SK-N-SH (cell line): ENCODE results near the gene HACD4. TPM values are rescaled to one million over a fixed set of nuclear protein-coding genes. Genes with fewer than 3 reads are reported as not detected.

Experiments used
- CTCF ChIA-PET: fragments of 300-600, 350-600 bp; formaldehyde crosslinking; extraction: SDS; loops from one replicate; lab custom pipeline; 2021; lab: Yijun Ruan, JAX
- POLR2A ChIA-PET: fragments of 350-600 bp; sonication (Branson Sonifier 250); formaldehyde crosslinking; extraction: SDS; loops from one replicate; lab custom pipeline; 2020; ENCODE audit warnings: antibody characterized with exemption, inconsistent platforms; lab: Yijun Ruan, JAX
- DNase-seq: peaks from one replicate; pipeline ENCODE4 v3.0.0; 2012
- H2AFZ ChIP-seq: fragments of 200-600 bp; sonication (generic); 2 replicates; pipeline ENCODE4 v1.8.1; 2016; ENCODE audit warnings: antibody characterized with exemption, mild to moderate bottlenecking, low read depth
- H3F3A ChIP-seq: fragments of 200-600 bp; sonication (generic); replicated peaks from 2 replicates; pipeline ENCODE3; 2016; ENCODE audit warnings: antibody characterized with exemption, mild to moderate bottlenecking; ENCODE audit not compliant: insufficient read depth
- H3K27ac ChIP-seq, 2 experiments: fragments of 200-500 bp in 1 of 2; fragments of 200-600 bp in 1 of 2; sonication (Bioruptor generic) in 1 of 2; sonication (generic), shearing (Covaris generic) in 1 of 2; 2 replicates each; pipeline versions ENCODE4 v1.5.1 to v1.6.1; 2014 to 2016; ENCODE audit warnings: low read depth in 2 of 2, inconsistent platforms in 1 of 2, low read length in 1 of 2, mild to moderate bottlenecking in 1 of 2, mixed read lengths in 1 of 2
- H3K27me3 ChIP-seq: fragments of 200-600 bp; sonication (generic), shearing (Covaris generic); 2 replicates; pipeline ENCODE4 v1.6.1; 2016; ENCODE audit warnings: mixed run types; ENCODE audit not compliant: insufficient read depth
- H3K36me3 ChIP-seq, 2 experiments: fragments of 200-500 bp in 1 of 2; fragments of 200-600 bp in 1 of 2; sonication (Bioruptor generic) in 1 of 2; sonication (generic) in 1 of 2; replicated peaks in 1 of 2; 2 replicates each; pipeline versions ENCODE3 to v1.5.1; 2014 to 2016; ENCODE audit warnings: low read length in 1 of 2, mild to moderate bottlenecking in 1 of 2; ENCODE audit not compliant: insufficient read depth in 2 of 2, control insufficient read depth in 1 of 2
- H3K4me1 ChIP-seq, 2 experiments: fragments of 200-500 bp in 1 of 2; fragments of 200-600 bp in 1 of 2; sonication (Bioruptor generic) in 1 of 2; sonication (generic), shearing (Covaris generic) in 1 of 2; 2 replicates each; pipeline versions ENCODE4 v1.5.1 to v1.6.1; 2014 to 2016; ENCODE audit warnings: low read depth in 1 of 2, low read length in 1 of 2, mixed run types in 1 of 2; ENCODE audit not compliant: insufficient read depth in 2 of 2, control insufficient read depth in 1 of 2
- H3K4me2 ChIP-seq: fragments of 200-600 bp; sonication (generic), shearing (Covaris generic); 2 replicates; pipeline ENCODE4 v1.6.1; 2017; ENCODE audit warnings: mixed run types
- H3K4me3 ChIP-seq, 2 experiments: fragments of 200-500 bp in 1 of 2; fragments of 200-600 bp in 1 of 2; sonication (Bioruptor generic) in 1 of 2; sonication (generic), shearing (Covaris generic) in 1 of 2; 2 replicates each; pipeline versions ENCODE4 v1.5.1 to v1.8.1; 2014 to 2016; ENCODE audit warnings: low read depth in 2 of 2, inconsistent platforms in 1 of 2, low read length in 1 of 2, mild to moderate bottlenecking in 1 of 2, mixed read lengths in 1 of 2, moderate library complexity in 1 of 2
- H3K79me2 ChIP-seq: fragments of 200-600 bp; sonication (generic); 2 replicates; pipeline ENCODE4 v1.8.1; 2017; ENCODE audit warnings: mild to moderate bottlenecking; ENCODE audit not compliant: insufficient read depth
- H3K9ac ChIP-seq: fragments of 200-600 bp; sonication (generic); 2 replicates; pipeline ENCODE4 v1.6.1; 2017; ENCODE audit warnings: mixed run types
- H3K9me2 ChIP-seq: fragments of 200-600 bp; sonication (generic); 2 replicates; pipeline ENCODE4 v1.6.1; 2017; ENCODE audit warnings: mixed run types
- H3K9me3 ChIP-seq: fragments of 200-600 bp; sonication (generic); 2 replicates; pipeline ENCODE4 v1.6.1; 2017; ENCODE audit warnings: mixed run types, mild to moderate bottlenecking, moderate library complexity
- H4K20me1 ChIP-seq: fragments of 200-600 bp; sonication (generic); 2 replicates; pipeline ENCODE4 v1.6.1; 2017; ENCODE audit warnings: mild to moderate bottlenecking, mixed run types; ENCODE audit not compliant: insufficient read depth
- CHD2 ChIP-seq: fragments of 150-350 bp; IDR thresholded peaks from 2 replicates; pipeline ENCODE4 v1.6.1; 2018; ENCODE audit warnings: low read length; ENCODE audit not compliant: partially characterized antibody
- CTCF ChIP-seq: fragments of 200-600 bp; sonication (generic); IDR thresholded peaks from 2 replicates; pipeline ENCODE4 v1.6.1; 2017; ENCODE audit warnings: antibody characterized with exemption, mild to moderate bottlenecking, moderate library complexity
- EP300 ChIP-seq, 2 experiments: IDR thresholded peaks; 2 replicates each; pipeline versions ENCODE4 v1.4.0 to v1.6.1; 2012; ENCODE audit warnings: borderline replicate concordance in 1 of 2, low read depth in 1 of 2, low read length in 1 of 2
- FOSL2 ChIP-seq: IDR thresholded peaks from 2 replicates; pipeline ENCODE4 v1.4.0; 2012; ENCODE audit warnings: low read depth, mild to moderate bottlenecking, moderate library complexity, borderline replicate concordance
- FOXJ3 ChIP-seq: sonication (generic); formaldehyde crosslinking; IDR thresholded peaks from 2 replicates; pipeline ENCODE4 v1.5.1; 2020; ENCODE audit warnings: mild to moderate bottlenecking, missing genetic modification reagents
- GABPA ChIP-seq: IDR thresholded peaks from 2 replicates; pipeline ENCODE4 v1.4.0; 2012; ENCODE audit warnings: low read depth, mild to moderate bottlenecking
- IRF3 ChIP-seq: fragments of 150-350 bp; IDR thresholded peaks from 2 replicates; pipeline ENCODE4 v1.6.1; 2016; ENCODE audit warnings: mild to moderate bottlenecking, low read depth, low read length
- JUND ChIP-seq: IDR thresholded peaks from 2 replicates; pipeline ENCODE4 v1.4.0; 2012
- MEF2A ChIP-seq: IDR thresholded peaks from 2 replicates; pipeline ENCODE4 v1.4.0; 2012; ENCODE audit warnings: low read depth, borderline replicate concordance
- NFIC ChIP-seq: IDR thresholded peaks from 2 replicates; pipeline ENCODE4 v1.4.0; 2012; ENCODE audit warnings: borderline replicate concordance
- NRF1 ChIP-seq: IDR thresholded peaks from 2 replicates; pipeline ENCODE4 v1.6.1; 2012; ENCODE audit warnings: low read depth, mild to moderate bottlenecking, low read length
- POLR2AphosphoS5 ChIP-seq: IDR thresholded peaks from 2 replicates; pipeline ENCODE4 v1.6.1; 2012; ENCODE audit warnings: low read depth, low read length
- RAD21 ChIP-seq: IDR thresholded peaks from 2 replicates; pipeline ENCODE4 v1.6.1; 2012; ENCODE audit warnings: mild to moderate bottlenecking, low read length
- RCOR1 ChIP-seq: fragments of 150-350 bp; IDR thresholded peaks from 2 replicates; pipeline ENCODE4 v1.6.1; 2017; ENCODE audit warnings: antibody characterized with exemption, low read length
- RFX5 ChIP-seq: IDR thresholded peaks from 2 replicates; pipeline ENCODE4 v1.6.1; 2012; ENCODE audit warnings: mild to moderate bottlenecking, improper control_type of control experiment, low read length
- SIN3A ChIP-seq: IDR thresholded peaks from 2 replicates; pipeline ENCODE4 v1.6.1; 2012; ENCODE audit warnings: low read depth, mild to moderate bottlenecking, low read length, moderate library complexity, borderline replicate concordance
- SMC3 ChIP-seq: IDR thresholded peaks from 2 replicates; pipeline ENCODE4 v1.6.1; 2012; ENCODE audit warnings: low read depth, low read length, improper control_type of control experiment
- TEAD4 ChIP-seq: IDR thresholded peaks from 2 replicates; pipeline ENCODE4 v1.4.0; 2012; ENCODE audit warnings: mild to moderate bottlenecking, borderline replicate concordance; ENCODE audit not compliant: insufficient read depth
- YY1 ChIP-seq: IDR thresholded peaks from 2 replicates; pipeline ENCODE4 v1.4.0; 2012; ENCODE audit warnings: low read depth, mild to moderate bottlenecking
- WGBS: methylation state at CpG from one replicate; pipeline ENCODE4 v1.1.6; 2017; ENCODE audit warnings: low lambda C conversion rate; 5-methylcytosine and 5-hydroxymethylcytosine counted together
- polyA plus RNA-seq, 3 experiments: library from polyadenylated mRNA; depleted of rRNA; stranded (reverse); fragments of >200 nt; gene quantifications; 2 replicates each; pipeline ENCODE4 v1.2.3, GENCODE V29; 2012
- TF ChIP-seq, protein P1 (sequence below): IDR thresholded peaks from 2 replicates; pipeline ENCODE4 v1.4.0; 2012; ENCODE audit warnings: low read depth
- TF ChIP-seq, protein P2 (sequence below): fragments of 150-350 bp; IDR thresholded peaks from 2 replicates; pipeline ENCODE4 v1.6.1; 2017; ENCODE audit warnings: antibody characterized with exemption, low read length, low read depth, borderline replicate concordance
- TF ChIP-seq, protein P3 (sequence below): IDR thresholded peaks from 2 replicates; pipeline ENCODE4 v1.4.0; 2012; ENCODE audit warnings: low read depth, borderline replicate concordance

HACD4 gene
- polyA plus RNA-seq, 1 of the 3 experiments (the other 2 are of a cell fraction), result under 0.01 TPM

DNA sequence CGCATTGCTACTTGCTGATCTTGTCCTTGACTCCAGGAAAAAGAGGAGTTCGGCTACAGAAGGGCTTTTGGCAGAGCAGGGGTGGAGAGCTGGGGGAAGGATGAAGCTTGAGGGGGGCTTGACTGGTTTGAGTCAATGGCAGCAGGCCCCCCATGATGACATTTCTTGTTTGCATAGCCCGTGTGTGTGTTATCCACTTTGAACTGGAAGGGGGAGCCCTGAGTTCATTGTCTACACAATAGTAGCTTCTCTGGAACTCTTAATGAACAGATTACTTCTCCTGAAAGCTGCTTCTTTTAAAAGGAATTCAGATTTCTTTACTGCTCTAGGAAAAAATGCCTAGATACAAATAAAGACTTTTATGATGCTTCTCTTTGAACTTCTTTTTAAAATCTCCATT, 44.0 kb upstream of the HACD4 start:
- no peaks in the 10 kb centered on the region for H3K27me3 ChIP-seq
- no peaks in the 10 kb centered on the region for H3K4me1 ChIP-seq
- peaks cover 2% of the 10 kb centered on the region for H3F3A ChIP-seq
- H3K4me2 ChIP-seq, result no peak overlapping the region
- H3K79me2 ChIP-seq, result no peaks in the 10 kb centered on the region
- no peak overlapping the region for H3K27ac ChIP-seq
- H3K4me3 ChIP-seq, result no peak overlapping the region
- TF ChIP-seq NFIC (no peak), POLR2AphosphoS5 (no peak), IRF3 (no peak), FOSL2 (no peak), RCOR1 (no peak), YY1 (no peak)
- TF ChIP-seq, protein P1, sequence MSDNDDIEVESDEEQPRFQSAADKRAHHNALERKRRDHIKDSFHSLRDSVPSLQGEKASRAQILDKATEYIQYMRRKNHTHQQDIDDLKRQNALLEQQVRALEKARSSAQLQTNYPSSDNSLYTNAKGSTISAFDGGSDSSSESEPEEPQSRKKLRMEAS, result no peak
- TF ChIP-seq, protein P2, sequence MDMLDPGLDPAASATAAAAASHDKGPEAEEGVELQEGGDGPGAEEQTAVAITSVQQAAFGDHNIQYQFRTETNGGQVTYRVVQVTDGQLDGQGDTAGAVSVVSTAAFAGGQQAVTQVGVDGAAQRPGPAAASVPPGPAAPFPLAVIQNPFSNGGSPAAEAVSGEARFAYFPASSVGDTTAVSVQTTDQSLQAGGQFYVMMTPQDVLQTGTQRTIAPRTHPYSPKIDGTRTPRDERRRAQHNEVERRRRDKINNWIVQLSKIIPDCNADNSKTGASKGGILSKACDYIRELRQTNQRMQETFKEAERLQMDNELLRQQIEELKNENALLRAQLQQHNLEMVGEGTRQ, result no peak
- no peak overlapping the region for H3K9ac ChIP-seq
- no peaks in the 10 kb centered on the region for H3K9me3 ChIP-seq
- WGBS, result 63% methylated on average over 3 of the region's 3 CpGs
- no peaks in the 10 kb centered on the region for H3K36me3 ChIP-seq
- no peaks in the 10 kb centered on the region for H3K9me2 ChIP-seq
- CTCF ChIA-PET, result interaction anchor here (0.9 kb wide), 1 partner anchor 35 kb away, joined by 5 read pairs; no protein-coding TSS in a partner anchor
- POLR2A ChIA-PET, result no interaction called here
- no peaks in the 10 kb centered on the region for H4K20me1 ChIP-seq
- no peak overlapping the region for H2AFZ ChIP-seq
- DNase-seq, result no peak

- Histone ChIP-seq H3K27ac (peak overlapping the region in 1 of 2 experiments; percentile 71; a peak in 2 of 4 replicates), H3K27me3 (no peaks in the 10 kb centered on the region), H3K79me2 (no peaks in the 10 kb centered on the region), H3K9ac (no peak overlapping the region), H3F3A (peaks cover 14% of the 10 kb centered on the region), H3K36me3 (no peaks in the 10 kb centered on the region), H3K4me3 (no peak overlapping the region), H3K9me3 (no peaks in the 10 kb centered on the region), H3K4me2 (no peak overlapping the region), H4K20me1 (no peaks in the 10 kb centered on the region), H2AFZ (0 out of 2 replicates have a peak overlapping the region, but pooled peaks have one; percentile 72), H3K9me2 (no peaks in the 10 kb centered on the region), H3K4me1 (no peaks in the 10 kb centered on the region; a peak in 1 of 4 replicates)
- CTCF ChIA-PET, result no interaction called here
- DNase-seq, result no peak
- POLR2A ChIA-PET, result no interaction called here
- TF ChIP-seq FOXJ3 (CRISPR knock-in tag) (no peak), CHD2 (no peak), CTCF (no peak), RCOR1 (no peak), NRF1 (no peak), IRF3 (no peak), RAD21 (no peak), RFX5 (no peak), POLR2AphosphoS5 (no peak), YY1 (no peak), JUND (no peak), TEAD4 (no peak), EP300 (IDR thresholded peaks at IDR 0.05; ENCODE audit: borderline replicate concordance in 1 of 2, low read depth in 1 of 2, low read length in 1 of 2) (no peak), MEF2A (no peak), SMC3 (no peak), GABPA (no peak), SIN3A (no peak)
- TF ChIP-seq, protein P3, sequence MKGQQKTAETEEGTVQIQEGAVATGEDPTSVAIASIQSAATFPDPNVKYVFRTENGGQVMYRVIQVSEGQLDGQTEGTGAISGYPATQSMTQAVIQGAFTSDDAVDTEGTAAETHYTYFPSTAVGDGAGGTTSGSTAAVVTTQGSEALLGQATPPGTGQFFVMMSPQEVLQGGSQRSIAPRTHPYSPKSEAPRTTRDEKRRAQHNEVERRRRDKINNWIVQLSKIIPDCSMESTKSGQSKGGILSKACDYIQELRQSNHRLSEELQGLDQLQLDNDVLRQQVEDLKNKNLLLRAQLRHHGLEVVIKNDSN, result no peak
Observed at GRCh38 chr9:21070906-21071305, 39.5 kb upstream of the HACD4 start.
